GM11168 (cell line): Measurements from ENCODE around the gene FMN2.

Experiments
- in situ Hi-C: fragments of 300-500 bp; cut with MboI; formaldehyde crosslinking; loops from one replicate; pipeline ENCODE4 v1.12.0; 2022; ENCODE audit warnings: low sequenced_read_pairs; ENCODE audit not compliant: unreplicated experiment

FMN2 gene

DNA sequence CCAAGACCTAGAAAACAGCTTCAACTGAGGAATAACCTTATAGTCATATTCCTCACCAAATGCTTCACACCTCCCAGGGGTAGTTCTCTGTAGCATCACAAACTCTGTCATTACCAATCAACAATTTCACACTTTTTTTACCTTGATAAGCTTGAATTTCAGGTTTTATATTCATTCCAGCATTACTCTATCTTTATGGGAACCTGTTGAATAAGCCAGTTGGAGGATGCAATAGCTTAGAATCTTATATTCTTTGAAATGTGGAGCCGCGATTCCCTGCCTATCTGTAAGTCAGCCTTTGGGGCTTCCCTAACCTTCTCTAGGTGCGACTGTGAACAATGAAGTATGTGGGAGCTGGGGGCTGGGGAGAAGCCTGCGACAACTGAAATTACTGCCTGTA, 374.8 kb downstream of the FMN2 start:
- in situ Hi-C loops: no loop called here

- in situ Hi-C loops: no loop called here
Measured at GRCh38 chr1:240467895-240468294, 376.2 kb downstream of the FMN2 start.

DNA sequence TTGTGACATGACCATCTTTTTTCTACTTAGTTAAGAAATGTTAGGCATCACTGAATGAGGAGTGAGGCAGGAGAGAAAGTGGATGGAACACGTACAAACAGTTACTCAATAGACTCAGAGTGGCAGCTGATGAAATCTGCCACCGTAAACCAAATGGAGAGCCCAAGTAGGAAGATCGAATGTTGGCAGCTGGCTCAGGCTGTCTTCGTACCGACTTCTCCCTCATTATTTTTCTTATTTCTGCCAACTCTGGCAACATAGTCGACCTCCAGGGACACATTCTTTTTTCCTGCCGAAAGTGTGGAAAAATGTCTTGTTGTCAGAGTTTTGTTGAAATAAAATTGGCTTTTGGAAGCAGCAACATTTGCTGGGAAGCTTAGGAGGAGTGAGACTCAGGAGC, 377.0 kb downstream of the FMN2 start:
- in situ Hi-C loops: no loop called here

- in situ Hi-C loops: no loop called here
Measured at GRCh38 chr1:240474133-240474614, 382.5 kb downstream of the FMN2 start.

DNA sequence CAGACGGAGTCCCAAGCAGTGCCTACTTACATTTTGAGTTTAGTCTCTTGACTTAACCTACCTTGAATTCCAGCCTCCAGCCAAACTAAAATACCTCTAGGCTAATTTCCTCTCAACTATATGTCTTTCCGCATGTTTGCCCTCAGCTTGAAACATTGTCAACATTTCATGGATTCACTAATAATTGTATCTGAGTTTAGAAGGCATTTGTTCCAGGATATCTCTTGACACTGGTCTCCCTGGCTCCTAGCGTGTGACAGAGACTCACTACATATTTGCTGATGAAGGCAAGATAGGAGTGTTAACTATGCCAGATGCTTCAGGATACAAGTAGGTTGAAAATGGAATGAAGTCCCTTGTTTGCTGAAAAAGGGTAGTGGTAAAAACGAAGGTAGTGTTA, 384.1 kb downstream of the FMN2 start:
- in situ Hi-C loops: no loop called here

- in situ Hi-C loops: no loop called here
Measured at GRCh38 chr1:240478536-240478935, 386.9 kb downstream of the FMN2 start.

GRCh38 chr1:240484804-240485443, 393.2 kb downstream of the FMN2 start:
- in situ Hi-C loops: no loop called here

GRCh38 chr1:240486611-240487010, 394.9 kb downstream of the FMN2 start:
- in situ Hi-C loops: no loop called here

- in situ Hi-C loops: no loop called here
Measured at GRCh38 chr1:240487493-240487892, 395.8 kb downstream of the FMN2 start.

GRCh38 chr1:240491156-240491555, 399.5 kb downstream of the FMN2 start:
- in situ Hi-C loops: no loop called here

GRCh38 chr1:240491796-240492195, 400.1 kb downstream of the FMN2 start:
- in situ Hi-C loops: no loop called here

- in situ Hi-C loops: no loop called here
Measured at GRCh38 chr1:240492832-240493440, 401.3 kb downstream of the FMN2 start.

DNA sequence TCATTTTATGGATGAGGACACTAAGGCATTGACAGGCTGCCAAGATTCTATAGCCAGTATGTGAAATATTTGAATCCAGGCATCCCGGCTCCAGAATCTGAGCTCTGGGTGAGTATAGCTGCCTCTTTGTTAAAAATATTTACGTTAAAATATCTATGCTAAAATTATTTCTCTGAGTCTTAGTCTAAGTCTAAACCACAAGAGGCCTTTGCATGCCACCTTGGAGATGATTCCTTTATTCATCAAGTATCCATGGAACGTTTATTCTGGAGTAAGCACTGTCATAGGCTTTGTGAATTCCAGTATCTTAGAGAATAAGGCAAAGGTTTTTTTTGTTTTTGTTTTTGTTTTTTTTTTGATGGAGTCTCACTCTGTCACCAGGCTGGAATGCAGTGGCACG, 403.9 kb downstream of the FMN2 start:
- in situ Hi-C loops: no loop called here

- in situ Hi-C loops: no loop called here
Measured at GRCh38 chr1:240496356-240496755, 404.7 kb downstream of the FMN2 start.

DNA sequence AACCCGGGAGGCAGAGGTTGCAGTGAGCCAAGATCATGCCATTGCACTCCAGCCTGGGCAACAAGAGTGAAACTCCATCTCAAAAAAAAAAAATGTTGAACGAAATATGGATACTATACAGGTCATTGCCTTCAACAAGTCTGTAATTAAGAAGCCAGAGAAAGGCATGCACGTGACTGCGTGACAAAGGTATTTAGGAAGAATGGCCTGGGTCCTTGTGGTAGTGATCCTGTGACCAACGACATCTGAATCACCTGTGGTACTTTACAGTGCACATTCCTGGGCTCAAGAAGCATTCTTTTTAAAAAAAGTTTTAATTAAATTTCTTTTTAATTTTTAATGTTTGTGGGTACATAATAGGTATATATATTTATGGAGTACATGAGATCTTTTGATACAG, 405.3 kb downstream of the FMN2 start:
- in situ Hi-C loops: no loop called here

DNA sequence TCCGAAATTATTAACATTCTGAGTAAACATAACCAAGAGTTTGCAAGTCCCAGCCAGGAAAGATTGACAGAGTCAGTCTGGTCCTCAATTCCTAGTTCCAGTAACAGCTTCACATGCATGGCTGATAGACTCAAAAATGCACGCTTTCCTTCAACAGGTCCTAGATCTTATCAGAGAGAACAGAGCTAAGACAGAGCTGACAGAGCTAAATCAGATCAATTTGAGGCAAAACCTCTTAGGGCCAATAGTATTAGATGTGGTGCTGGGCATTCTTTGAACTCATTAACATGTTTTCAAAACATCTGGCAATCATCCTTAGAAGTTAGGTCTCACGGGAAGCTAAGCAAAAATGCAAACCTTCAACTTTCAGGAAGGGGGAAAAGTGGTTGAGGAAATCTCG, 406.2 kb downstream of the FMN2 start:
- in situ Hi-C loops: no loop called here

- in situ Hi-C loops: no loop called here
Measured at GRCh38 chr1:240498335-240498734, 406.7 kb downstream of the FMN2 start.

GRCh38 chr1:240499012-240499411, 407.3 kb downstream of the FMN2 start:
- in situ Hi-C loops: no loop called here

DNA sequence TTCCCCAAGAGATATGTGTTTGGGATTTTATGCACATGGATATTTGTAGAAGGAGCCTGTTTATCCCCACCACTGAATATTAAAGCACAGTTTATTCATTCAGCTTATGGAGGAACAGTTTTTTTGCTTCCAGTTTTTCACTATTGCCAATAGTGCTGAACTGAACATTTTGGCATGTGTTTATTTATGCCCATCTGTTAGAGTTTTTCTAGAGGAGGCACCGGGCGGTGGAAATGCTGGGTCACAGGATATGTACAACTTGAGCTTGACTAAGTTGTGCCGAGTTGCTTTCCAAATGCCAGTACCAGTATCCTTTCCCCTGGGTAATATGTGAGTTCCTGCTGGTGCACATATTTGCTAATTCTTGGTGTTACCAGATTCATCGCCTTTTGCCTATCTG, 409.0 kb downstream of the FMN2 start:
- in situ Hi-C loops: no loop called here

DNA sequence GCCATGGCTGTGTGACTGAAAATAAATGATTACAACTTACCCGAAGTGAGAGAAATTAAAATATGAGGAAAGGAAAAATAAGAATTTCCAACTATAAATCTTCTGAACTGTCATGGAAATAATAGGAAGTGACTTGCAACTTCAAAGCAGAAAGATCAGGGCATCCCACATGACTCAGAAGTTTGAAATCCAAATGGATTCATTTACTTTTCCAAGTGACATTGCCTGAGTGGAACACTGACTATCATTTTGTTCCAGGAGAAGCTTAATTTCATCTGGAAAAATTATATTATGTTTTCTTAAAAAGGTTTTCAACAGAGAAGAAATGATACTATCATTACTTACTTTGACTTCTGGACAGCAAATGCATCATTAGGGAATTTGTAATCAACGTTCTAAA, 409.4 kb downstream of the FMN2 start:
- in situ Hi-C loops: no loop called here

GRCh38 chr1:240503036-240503435, 411.4 kb downstream of the FMN2 start:
- in situ Hi-C loops: no loop called here

- in situ Hi-C loops: no loop called here
Measured at GRCh38 chr1:240503558-240503957, 411.9 kb downstream of the FMN2 start.
